HEK293 (cell line): ENCODE data around the gene ABCC10.

Experiments used
- BCL11A ChIP-seq: fragments of 450-650 bp; formaldehyde crosslinking; IDR thresholded peaks from 2 replicates; pipeline ENCODE4 v1.5.1; 2016; ENCODE audit warnings: low read depth, missing biosample characterization, missing genetic modification characterization
- BCL11B ChIP-seq: fragments of 450-650 bp; formaldehyde crosslinking; IDR thresholded peaks from 2 replicates; pipeline ENCODE4 v1.5.1; 2016; ENCODE audit warnings: low read depth, missing biosample characterization, missing genetic modification characterization
- GFI1B ChIP-seq: fragments of 450-650 bp; formaldehyde crosslinking; IDR thresholded peaks from 2 replicates; pipeline ENCODE4 v1.5.1; 2016; ENCODE audit warnings: missing biosample characterization, missing genetic modification characterization
- GLIS2 ChIP-seq: fragments of 450-650 bp; formaldehyde crosslinking; IDR thresholded peaks from 2 replicates; pipeline ENCODE4 v1.5.1; 2016; ENCODE audit warnings: missing biosample characterization, missing genetic modification characterization
- KLF10 ChIP-seq: fragments of 450-650 bp; IDR thresholded peaks from 2 replicates; pipeline ENCODE4 v1.5.1; 2018; ENCODE audit warnings: missing biosample characterization, mild to moderate bottlenecking, missing genetic modification characterization
- RBAK ChIP-seq: fragments of 450-650 bp; formaldehyde crosslinking; IDR thresholded peaks from 2 replicates; pipeline ENCODE4 v1.5.1; 2016; ENCODE audit warnings: missing biosample characterization, missing genetic modification characterization
- WT1 ChIP-seq: fragments of 450-650 bp; formaldehyde crosslinking; IDR thresholded peaks from 2 replicates; pipeline ENCODE4 v1.5.1; 2016; ENCODE audit warnings: missing biosample characterization, missing genetic modification characterization
- YY1 ChIP-seq: fragments of 450-650 bp; formaldehyde crosslinking; IDR thresholded peaks from 2 replicates; pipeline ENCODE4 v1.5.1; 2018; ENCODE audit warnings: missing biosample characterization, missing genetic modification characterization
- ZBTB1 ChIP-seq: fragments of 450-650 bp; formaldehyde crosslinking; IDR thresholded peaks from 2 replicates; pipeline ENCODE4 v1.5.1; 2016; ENCODE audit warnings: missing biosample characterization, missing genetic modification characterization
- ZBTB44 ChIP-seq: fragments of 450-650 bp; IDR thresholded peaks from 2 replicates; pipeline ENCODE4 v1.5.1; 2018; ENCODE audit warnings: missing biosample characterization, mild to moderate bottlenecking, missing genetic modification characterization
- ZNF114 ChIP-seq: fragments of 450-650 bp; formaldehyde crosslinking; IDR thresholded peaks from 2 replicates; pipeline ENCODE4 v1.5.0; 2017; ENCODE audit warnings: missing biosample characterization, missing genetic modification characterization
- ZNF132 ChIP-seq: fragments of 450-650 bp; formaldehyde crosslinking; IDR thresholded peaks from 2 replicates; pipeline ENCODE4 v1.5.1; 2017; ENCODE audit warnings: missing biosample characterization, missing genetic modification characterization, borderline replicate concordance
- ZNF169 ChIP-seq: fragments of 450-650 bp; formaldehyde crosslinking; IDR thresholded peaks from 2 replicates; pipeline ENCODE4 v1.5.1; 2016; ENCODE audit warnings: missing biosample characterization, missing genetic modification characterization
- ZNF211 ChIP-seq: fragments of 450-650 bp; formaldehyde crosslinking; IDR thresholded peaks from 2 replicates; pipeline ENCODE4 v1.5.1; 2016; ENCODE audit warnings: low read depth, missing biosample characterization, missing genetic modification characterization
- ZNF221 ChIP-seq: fragments of 450-650 bp; formaldehyde crosslinking; IDR thresholded peaks from 2 replicates; pipeline ENCODE4 v1.5.1; 2017; ENCODE audit warnings: missing biosample characterization, missing genetic modification characterization, borderline replicate concordance
- ZNF274 ChIP-seq, 2 experiments: fragments of 200-500 bp in 1 of 2; fragments of 450-650 bp in 1 of 2; sonication (Bioruptor generic) in 1 of 2; formaldehyde crosslinking in 1 of 2; IDR thresholded peaks; 2 replicates each; pipeline versions ENCODE4 v1.5.1 to v1.6.1; 2014 to 2016; ENCODE audit warnings: borderline replicate concordance in 1 of 2, inconsistent platforms in 1 of 2, low read length in 1 of 2, missing biosample characterization in 1 of 2, missing genetic modification characterization in 1 of 2
- ZNF324 ChIP-seq: fragments of 450-650 bp; formaldehyde crosslinking; IDR thresholded peaks from 2 replicates; pipeline ENCODE4 v1.5.1; 2016; ENCODE audit warnings: missing biosample characterization, missing genetic modification characterization
- ZNF335 ChIP-seq: fragments of 450-650 bp; formaldehyde crosslinking; conservative IDR thresholded peaks from 2 replicates; pipeline ENCODE4 v1.5.1; 2016; ENCODE audit warnings: missing biosample characterization, missing genetic modification characterization
- ZNF423 ChIP-seq: fragments of 450-650 bp; formaldehyde crosslinking; IDR thresholded peaks from 2 replicates; pipeline ENCODE4 v1.5.1; 2016; ENCODE audit warnings: missing biosample characterization, missing genetic modification characterization
- ZNF433 ChIP-seq: fragments of 450-650 bp; formaldehyde crosslinking; IDR thresholded peaks from 2 replicates; pipeline ENCODE4 v1.5.1; 2016; ENCODE audit warnings: missing biosample characterization, missing genetic modification characterization, low read depth
- ZNF473 ChIP-seq: fragments of 450-650 bp; formaldehyde crosslinking; IDR thresholded peaks from 2 replicates; pipeline ENCODE4 v1.5.1; 2017; ENCODE audit warnings: missing biosample characterization, missing genetic modification characterization
- ZNF48 ChIP-seq: fragments of 450-650 bp; formaldehyde crosslinking; IDR thresholded peaks from 2 replicates; pipeline ENCODE4 v1.5.1; 2016; ENCODE audit warnings: missing biosample characterization, missing genetic modification characterization
- ZNF544 ChIP-seq: fragments of 450-650 bp; formaldehyde crosslinking; IDR thresholded peaks from 2 replicates; pipeline ENCODE4 v1.5.0; 2017; ENCODE audit warnings: missing biosample characterization, missing genetic modification characterization
- ZNF548 ChIP-seq: fragments of 450-650 bp; formaldehyde crosslinking; IDR thresholded peaks from 2 replicates; pipeline ENCODE4 v1.5.1; 2016; ENCODE audit warnings: missing biosample characterization, missing genetic modification characterization
- ZNF560 ChIP-seq: fragments of 450-650 bp; formaldehyde crosslinking; IDR thresholded peaks from 2 replicates; pipeline ENCODE4 v1.5.1; 2017; ENCODE audit warnings: missing biosample characterization, missing genetic modification characterization, borderline replicate concordance
- ZNF701 ChIP-seq: fragments of 450-650 bp; formaldehyde crosslinking; IDR thresholded peaks from 2 replicates; pipeline ENCODE4 v1.5.1; 2016; ENCODE audit warnings: missing biosample characterization, missing genetic modification characterization
- ZNF791 ChIP-seq: fragments of 450-650 bp; formaldehyde crosslinking; IDR thresholded peaks from 2 replicates; pipeline ENCODE4 v1.5.1; 2016; ENCODE audit warnings: missing biosample characterization, missing genetic modification characterization
- ZNF837 ChIP-seq: fragments of 450-650 bp; formaldehyde crosslinking; IDR thresholded peaks from 2 replicates; pipeline ENCODE4 v1.5.1; 2016; ENCODE audit warnings: missing biosample characterization, missing genetic modification characterization
- TF ChIP-seq, protein P1 (sequence below): fragments of 450-650 bp; formaldehyde crosslinking; IDR thresholded peaks from 2 replicates; pipeline ENCODE4 v1.5.1; 2017; ENCODE audit warnings: missing biosample characterization, missing genetic modification characterization
- TF ChIP-seq, protein P2 (sequence below): fragments of 450-650 bp; formaldehyde crosslinking; IDR thresholded peaks from 2 replicates; pipeline ENCODE4 v1.5.1; 2016; ENCODE audit warnings: missing biosample characterization, missing genetic modification characterization
- TF ChIP-seq, protein P3 (sequence below): fragments of 450-650 bp; formaldehyde crosslinking; optimal IDR thresholded peaks from 2 replicates; pipeline ENCODE3; 2016; ENCODE audit warnings: missing biosample characterization, mild to moderate bottlenecking, missing genetic modification characterization

Gene ABCC10

GRCh38 chr6:43455531-43456428 lies 28.4 kb downstream of the ABCC10 start, which contains the start of gene DLK2 (continued):
- no peak for TF ChIP-seq ZBTB44
- TF ChIP-seq BCL11A (tag by site-specific recombination): no peak; the same call in 1 of the 2 replicates
- TF ChIP-seq, protein P1, sequence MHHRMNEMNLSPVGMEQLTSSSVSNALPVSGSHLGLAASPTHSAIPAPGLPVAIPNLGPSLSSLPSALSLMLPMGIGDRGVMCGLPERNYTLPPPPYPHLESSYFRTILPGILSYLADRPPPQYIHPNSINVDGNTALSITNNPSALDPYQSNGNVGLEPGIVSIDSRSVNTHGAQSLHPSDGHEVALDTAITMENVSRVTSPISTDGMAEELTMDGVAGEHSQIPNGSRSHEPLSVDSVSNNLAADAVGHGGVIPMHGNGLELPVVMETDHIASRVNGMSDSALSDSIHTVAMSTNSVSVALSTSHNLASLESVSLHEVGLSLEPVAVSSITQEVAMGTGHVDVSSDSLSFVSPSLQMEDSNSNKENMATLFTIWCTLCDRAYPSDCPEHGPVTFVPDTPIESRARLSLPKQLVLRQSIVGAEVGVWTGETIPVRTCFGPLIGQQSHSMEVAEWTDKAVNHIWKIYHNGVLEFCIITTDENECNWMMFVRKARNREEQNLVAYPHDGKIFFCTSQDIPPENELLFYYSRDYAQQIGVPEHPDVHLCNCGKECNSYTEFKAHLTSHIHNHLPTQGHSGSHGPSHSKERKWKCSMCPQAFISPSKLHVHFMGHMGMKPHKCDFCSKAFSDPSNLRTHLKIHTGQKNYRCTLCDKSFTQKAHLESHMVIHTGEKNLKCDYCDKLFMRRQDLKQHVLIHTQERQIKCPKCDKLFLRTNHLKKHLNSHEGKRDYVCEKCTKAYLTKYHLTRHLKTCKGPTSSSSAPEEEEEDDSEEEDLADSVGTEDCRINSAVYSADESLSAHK (tag by site-specific recombination): no peak; the same call in 1 of the 2 replicates
- TF ChIP-seq ZNF473 (tag by site-specific recombination): no peak
- TF ChIP-seq GFI1B (tag by site-specific recombination): 0 out of 2 replicates have a peak, but pooled peaks have one; percentile 20
- peak; percentile 64; the same call in 1 of the 2 replicates for TF ChIP-seq WT1 (tag by site-specific recombination)
- TF ChIP-seq ZNF544 (tag by site-specific recombination): no peak
- no peak for TF ChIP-seq ZNF791
- TF ChIP-seq ZNF114 (tag by site-specific recombination): no peak
- TF ChIP-seq ZNF335 (tag by site-specific recombination): peak; percentile 89
- TF ChIP-seq, protein P2, sequence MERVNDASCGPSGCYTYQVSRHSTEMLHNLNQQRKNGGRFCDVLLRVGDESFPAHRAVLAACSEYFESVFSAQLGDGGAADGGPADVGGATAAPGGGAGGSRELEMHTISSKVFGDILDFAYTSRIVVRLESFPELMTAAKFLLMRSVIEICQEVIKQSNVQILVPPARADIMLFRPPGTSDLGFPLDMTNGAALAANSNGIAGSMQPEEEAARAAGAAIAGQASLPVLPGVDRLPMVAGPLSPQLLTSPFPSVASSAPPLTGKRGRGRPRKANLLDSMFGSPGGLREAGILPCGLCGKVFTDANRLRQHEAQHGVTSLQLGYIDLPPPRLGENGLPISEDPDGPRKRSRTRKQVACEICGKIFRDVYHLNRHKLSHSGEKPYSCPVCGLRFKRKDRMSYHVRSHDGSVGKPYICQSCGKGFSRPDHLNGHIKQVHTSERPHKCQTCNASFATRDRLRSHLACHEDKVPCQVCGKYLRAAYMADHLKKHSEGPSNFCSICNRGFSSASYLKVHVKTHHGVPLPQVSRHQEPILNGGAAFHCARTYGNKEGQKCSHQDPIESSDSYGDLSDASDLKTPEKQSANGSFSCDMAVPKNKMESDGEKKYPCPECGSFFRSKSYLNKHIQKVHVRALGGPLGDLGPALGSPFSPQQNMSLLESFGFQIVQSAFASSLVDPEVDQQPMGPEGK (tag by site-specific recombination): peak; percentile 81
- TF ChIP-seq RBAK (tag by site-specific recombination): no peak
- 0 out of 2 replicates have a peak, but pooled peaks have one; percentile 24 for TF ChIP-seq ZNF324 (tag by site-specific recombination)
- TF ChIP-seq ZNF274 (IDR thresholded peaks at IDR 0.05; ENCODE audit: low read length): no peak
- TF ChIP-seq ZNF274 (tag by site-specific recombination; IDR thresholded peaks at IDR 0.05; ENCODE audit: borderline replicate concordance): no peak
- TF ChIP-seq, protein P3, sequence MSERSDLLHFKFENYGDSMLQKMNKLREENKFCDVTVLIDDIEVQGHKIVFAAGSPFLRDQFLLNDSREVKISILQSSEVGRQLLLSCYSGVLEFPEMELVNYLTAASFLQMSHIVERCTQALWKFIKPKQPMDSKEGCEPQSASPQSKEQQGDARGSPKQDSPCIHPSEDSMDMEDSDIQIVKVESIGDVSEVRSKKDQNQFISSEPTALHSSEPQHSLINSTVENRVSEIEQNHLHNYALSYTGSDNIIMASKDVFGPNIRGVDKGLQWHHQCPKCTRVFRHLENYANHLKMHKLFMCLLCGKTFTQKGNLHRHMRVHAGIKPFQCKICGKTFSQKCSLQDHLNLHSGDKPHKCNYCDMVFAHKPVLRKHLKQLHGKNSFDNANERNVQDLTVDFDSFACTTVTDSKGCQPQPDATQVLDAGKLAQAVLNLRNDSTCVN: no peak
- no peak for TF ChIP-seq ZNF221 (tag by site-specific recombination)
- TF ChIP-seq ZNF211 (tag by site-specific recombination): no peak
- TF ChIP-seq ZNF423: peak; percentile 59; the same call in 1 of the 2 replicates
- TF ChIP-seq ZNF548 (tag by site-specific recombination): no peak
- TF ChIP-seq ZNF701: no peak
- TF ChIP-seq ZNF837 (tag by site-specific recombination): no peak
- TF ChIP-seq ZNF132 (tag by site-specific recombination): no peak
- no peak for TF ChIP-seq BCL11B (tag by site-specific recombination)
- TF ChIP-seq YY1 (tag by site-specific recombination): no peak
- no peak for TF ChIP-seq ZNF433 (tag by site-specific recombination)
- TF ChIP-seq GLIS2 (tag by site-specific recombination): no peak
- TF ChIP-seq ZNF48 (tag by site-specific recombination): no peak
- no peak for TF ChIP-seq ZNF169 (tag by site-specific recombination)
- TF ChIP-seq KLF10: no peak
- TF ChIP-seq ZNF560: no peak
- no peak for TF ChIP-seq ZBTB1 (tag by site-specific recombination)
